Measurements from ENCODE around the gene SLC6A3. TPM values are rescaled to one million over a fixed set of nuclear protein-coding genes. Genes with fewer than 3 reads are reported as not detected.

SLC6A3 gene
- polyA plus RNA-seq, 1 experiment = not detected

DNA sequence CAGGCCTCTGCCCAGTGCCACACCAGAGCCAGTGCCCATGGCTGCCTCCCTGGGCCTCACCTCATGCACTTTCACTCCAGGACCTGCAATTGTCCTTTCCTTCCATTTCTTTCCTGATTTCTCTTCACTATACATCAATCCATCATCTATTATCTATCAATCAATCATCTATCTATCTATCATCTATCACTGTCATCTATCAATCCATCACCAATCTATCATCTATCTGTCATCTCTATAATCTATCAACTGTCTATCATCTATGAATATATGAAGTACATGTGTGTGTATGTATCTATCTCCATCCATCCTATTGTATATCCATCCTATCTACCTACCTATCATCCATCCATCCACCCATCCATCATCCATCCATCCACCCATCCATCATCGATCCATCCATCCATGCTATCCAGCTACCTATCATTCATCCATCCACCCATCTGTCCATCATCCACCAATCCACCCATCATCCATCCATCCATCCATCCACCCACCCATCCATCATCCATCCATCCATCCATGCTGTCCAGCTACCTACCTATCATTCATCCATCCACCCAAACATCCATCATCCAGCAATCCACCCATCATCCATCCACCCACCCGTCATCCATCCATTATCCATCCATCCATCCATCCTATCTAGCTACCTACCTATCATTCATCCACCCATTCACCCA is 26.9 kb downstream of the SLC6A3 start:
- TF ChIP-seq, protein P1, sequence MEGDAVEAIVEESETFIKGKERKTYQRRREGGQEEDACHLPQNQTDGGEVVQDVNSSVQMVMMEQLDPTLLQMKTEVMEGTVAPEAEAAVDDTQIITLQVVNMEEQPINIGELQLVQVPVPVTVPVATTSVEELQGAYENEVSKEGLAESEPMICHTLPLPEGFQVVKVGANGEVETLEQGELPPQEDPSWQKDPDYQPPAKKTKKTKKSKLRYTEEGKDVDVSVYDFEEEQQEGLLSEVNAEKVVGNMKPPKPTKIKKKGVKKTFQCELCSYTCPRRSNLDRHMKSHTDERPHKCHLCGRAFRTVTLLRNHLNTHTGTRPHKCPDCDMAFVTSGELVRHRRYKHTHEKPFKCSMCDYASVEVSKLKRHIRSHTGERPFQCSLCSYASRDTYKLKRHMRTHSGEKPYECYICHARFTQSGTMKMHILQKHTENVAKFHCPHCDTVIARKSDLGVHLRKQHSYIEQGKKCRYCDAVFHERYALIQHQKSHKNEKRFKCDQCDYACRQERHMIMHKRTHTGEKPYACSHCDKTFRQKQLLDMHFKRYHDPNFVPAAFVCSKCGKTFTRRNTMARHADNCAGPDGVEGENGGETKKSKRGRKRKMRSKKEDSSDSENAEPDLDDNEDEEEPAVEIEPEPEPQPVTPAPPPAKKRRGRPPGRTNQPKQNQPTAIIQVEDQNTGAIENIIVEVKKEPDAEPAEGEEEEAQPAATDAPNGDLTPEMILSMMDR (IDR thresholded peaks at IDR 0.05; ENCODE audit: low read depth, low read length) = no peak
- H3K27ac ChIP-seq (ENCODE audit: low read depth, low read length) = no peak overlapping the region
- H3K27me3 ChIP-seq (ENCODE audit: control insufficient read depth, insufficient read depth, low read length) = peaks cover 2% of the 10 kb centered on the region
- no peak for DNase-seq (ENCODE audit: low read depth, low spot score)
- peaks cover 23% of the 10 kb centered on the region for H3K9me3 ChIP-seq (ENCODE audit: control insufficient read depth, insufficient read depth, low read length)
- ChIA-PET CTCF (no interaction called here), POLR2A (no interaction called here)
- H3K4me3 ChIP-seq (ENCODE audit: low read depth, low read length) = no peak overlapping the region

DNA sequence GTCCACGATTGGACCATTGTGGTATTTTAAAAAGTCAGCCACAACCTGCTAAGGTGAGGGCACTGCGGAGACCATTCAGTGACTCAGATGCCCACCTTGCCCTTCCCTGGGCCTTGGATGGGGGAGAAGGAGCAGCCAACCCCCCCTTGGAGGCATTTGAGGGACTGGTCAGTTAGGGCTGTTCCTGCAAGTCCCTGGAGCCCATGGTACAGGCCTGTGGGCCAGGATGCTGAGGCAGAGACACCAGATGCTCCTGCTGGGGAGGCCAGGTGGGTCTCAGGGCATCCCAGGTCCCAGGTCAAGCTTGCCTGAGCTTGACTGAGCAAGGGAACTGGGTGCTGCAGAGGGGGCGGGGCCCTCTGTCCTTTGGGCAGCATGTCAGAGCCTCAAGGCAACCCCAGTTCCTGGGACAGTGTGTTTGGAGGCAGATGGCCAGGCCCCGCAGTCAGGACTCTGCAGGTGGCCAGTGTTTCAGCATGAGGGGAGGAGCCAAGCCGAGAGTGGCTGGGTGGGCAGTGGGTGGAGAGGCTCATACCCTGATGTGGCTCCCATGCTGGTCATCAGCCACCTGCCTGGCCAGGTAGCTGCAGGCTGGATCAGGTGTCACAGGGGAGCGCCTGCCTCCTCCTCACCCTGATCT is 27.5 kb downstream of the SLC6A3 start:
- no peak for DNase-seq (ENCODE audit: low read depth, low spot score)
- TF ChIP-seq, protein P1 (IDR thresholded peaks at IDR 0.05; ENCODE audit: low read depth, low read length) = no peak
- CTCF ChIA-PET = no interaction called here
- Histone ChIP-seq H3K27ac (ENCODE audit: low read depth, low read length) (no peak overlapping the region), H3K4me3 (ENCODE audit: low read depth, low read length) (no peak overlapping the region), H3K27me3 (ENCODE audit: control insufficient read depth, insufficient read depth, low read length) (peaks cover 6% of the 10 kb centered on the region), H3K9me3 (ENCODE audit: control insufficient read depth, insufficient read depth, low read length) (peaks cover 16% of the 10 kb centered on the region)
- POLR2A ChIA-PET = no interaction called here

GRCh38 chr5:1416856-1417469 is 28.3 kb downstream of the SLC6A3 start:
- H3K9me3 ChIP-seq (ENCODE audit: control insufficient read depth, insufficient read depth, low read length) = peaks cover 11% of the 10 kb centered on the region
- TF ChIP-seq, protein P1 (IDR thresholded peaks at IDR 0.05; ENCODE audit: low read depth, low read length) = no peak
- ChIA-PET POLR2A (no interaction called here), CTCF (no interaction called here)
- H3K27ac ChIP-seq (ENCODE audit: low read depth, low read length) = no peak overlapping the region
- DNase-seq (ENCODE audit: low read depth, low spot score) = no peak
- peaks cover 6% of the 10 kb centered on the region for H3K27me3 ChIP-seq (ENCODE audit: control insufficient read depth, insufficient read depth, low read length)
- H3K4me3 ChIP-seq (ENCODE audit: low read depth, low read length) = no peak overlapping the region

GRCh38 chr5:1415626-1416360 is 29.4 kb downstream of the SLC6A3 start:
- Histone ChIP-seq H3K4me3 (ENCODE audit: low read depth, low read length) (no peak overlapping the region), H3K9me3 (ENCODE audit: control insufficient read depth, insufficient read depth, low read length) (peaks cover 4% of the 10 kb centered on the region; the same call in 1 of the 2 replicates), H3K27ac (ENCODE audit: low read depth, low read length) (no peak overlapping the region), H3K27me3 (ENCODE audit: control insufficient read depth, insufficient read depth, low read length) (peaks cover 6% of the 10 kb centered on the region)
- TF ChIP-seq, protein P1 (IDR thresholded peaks at IDR 0.05; ENCODE audit: low read depth, low read length) = no peak
- POLR2A ChIA-PET = no interaction called here
- CTCF ChIA-PET = no interaction called here
- DNase-seq (ENCODE audit: low read depth, low spot score) = no peak

Data from AG04450 (cell line).